ENCODE data around the gene ZNF319. TPM values are rescaled to one million over a fixed set of nuclear protein-coding genes. Genes with fewer than 3 reads are reported as not detected.

ZNF319 gene
- total and polyA plus RNA-seq, 7 donors = 2.0 to 8.8 (median 6.6) TPM

DNA sequence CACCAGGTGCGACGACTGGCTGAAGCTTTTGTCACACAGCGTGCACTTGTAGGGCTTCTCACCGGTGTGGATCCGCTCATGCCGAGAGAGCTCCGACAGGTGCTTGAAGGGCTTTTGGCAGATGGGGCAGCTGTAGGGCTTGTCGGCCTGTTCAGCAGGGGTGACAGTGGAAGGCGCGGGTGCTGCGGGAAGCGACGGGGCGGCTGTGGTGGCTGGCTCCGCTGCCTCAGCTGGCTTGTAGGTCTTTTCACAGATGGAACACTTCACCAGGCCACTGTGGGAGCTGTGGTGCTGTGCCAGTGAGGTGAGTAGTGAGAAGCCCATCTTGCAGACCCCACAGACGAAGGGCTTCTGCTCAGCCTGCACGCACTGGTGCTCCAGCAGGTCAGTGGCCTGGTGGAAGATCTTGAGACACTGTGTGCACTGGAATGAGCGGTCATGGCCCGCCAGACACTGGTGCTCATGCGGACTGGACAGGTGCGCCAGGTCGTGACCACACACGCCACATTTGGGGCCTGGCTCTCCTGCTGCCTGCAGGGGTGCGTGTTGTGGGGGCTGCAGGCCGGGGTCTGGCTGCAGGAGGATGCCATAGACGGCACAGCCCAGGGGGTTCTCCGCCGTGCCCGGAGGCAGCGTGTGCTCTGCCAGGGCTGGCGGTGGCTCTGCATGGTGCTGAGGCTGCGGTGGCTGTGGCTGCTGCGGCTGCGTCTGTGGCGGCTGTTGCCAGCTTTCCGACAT lies 2.8 kb downstream of the ZNF319 start:
- intact Hi-C loops (cut with DNase I) = loop anchor here in 1 of 2 donors (2.0 kb wide), 1 partner anchor 97 kb away; no protein-coding TSS in a partner anchor
- Histone ChIP-seq H3K27me3 (ENCODE audit: insufficient read depth in 3 of 3, low read length in 2 of 3) (no peaks in the 10 kb centered on the region), H3K4me1 (peaks cover 7% of the 10 kb centered on the region), H3K9me3 (no peaks in the 10 kb centered on the region), H3K27ac (no peak overlapping the region), H3K4me3 (no peak overlapping the region), H3K36me3 (ENCODE audit: insufficient read depth in 1 of 2, low read depth in 1 of 2) (peaks cover 0 to 39% of the 10 kb centered on the region in 2 donors)
- WGBS, 3 donors = 89 to 92% (median 91%) methylated on average over 36 of the region's 36 CpGs
- TF ChIP-seq, protein P1, sequence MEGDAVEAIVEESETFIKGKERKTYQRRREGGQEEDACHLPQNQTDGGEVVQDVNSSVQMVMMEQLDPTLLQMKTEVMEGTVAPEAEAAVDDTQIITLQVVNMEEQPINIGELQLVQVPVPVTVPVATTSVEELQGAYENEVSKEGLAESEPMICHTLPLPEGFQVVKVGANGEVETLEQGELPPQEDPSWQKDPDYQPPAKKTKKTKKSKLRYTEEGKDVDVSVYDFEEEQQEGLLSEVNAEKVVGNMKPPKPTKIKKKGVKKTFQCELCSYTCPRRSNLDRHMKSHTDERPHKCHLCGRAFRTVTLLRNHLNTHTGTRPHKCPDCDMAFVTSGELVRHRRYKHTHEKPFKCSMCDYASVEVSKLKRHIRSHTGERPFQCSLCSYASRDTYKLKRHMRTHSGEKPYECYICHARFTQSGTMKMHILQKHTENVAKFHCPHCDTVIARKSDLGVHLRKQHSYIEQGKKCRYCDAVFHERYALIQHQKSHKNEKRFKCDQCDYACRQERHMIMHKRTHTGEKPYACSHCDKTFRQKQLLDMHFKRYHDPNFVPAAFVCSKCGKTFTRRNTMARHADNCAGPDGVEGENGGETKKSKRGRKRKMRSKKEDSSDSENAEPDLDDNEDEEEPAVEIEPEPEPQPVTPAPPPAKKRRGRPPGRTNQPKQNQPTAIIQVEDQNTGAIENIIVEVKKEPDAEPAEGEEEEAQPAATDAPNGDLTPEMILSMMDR (IDR thresholded peaks at IDR 0.05) = no peak
- no peak for DNase-seq
- no peak for ATAC-seq

DNA sequence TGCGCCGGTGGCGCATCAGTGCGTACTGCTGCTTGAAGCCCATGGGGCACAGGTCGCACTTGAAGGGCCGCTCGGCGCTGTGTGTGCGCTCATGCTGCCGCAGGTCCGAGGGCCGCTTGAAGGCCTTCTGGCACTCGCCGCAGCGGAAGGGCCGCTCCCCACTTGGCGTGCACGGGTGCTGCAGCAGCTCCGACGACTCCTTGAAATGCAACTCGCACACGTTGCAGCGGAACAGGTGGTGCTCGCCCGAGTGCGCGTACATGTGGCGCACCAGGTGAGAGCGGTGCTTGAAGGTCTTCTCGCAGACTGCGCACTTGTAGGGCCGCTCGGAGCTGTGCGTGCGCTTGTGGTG lies 3.3 kb downstream of the ZNF319 start:
- TF ChIP-seq, protein P1 (IDR thresholded peaks at IDR 0.05) = no peak
- no peak for ATAC-seq
- intact Hi-C loops (cut with DNase I) = no loop called here
- Histone ChIP-seq H3K4me1 (peaks cover 7% of the 10 kb centered on the region), H3K27ac (no peak overlapping the region), H3K36me3 (ENCODE audit: insufficient read depth in 1 of 2, low read depth in 1 of 2) (peaks cover 0 to 34% of the 10 kb centered on the region in 2 donors), H3K9me3 (no peaks in the 10 kb centered on the region), H3K4me3 (no peak overlapping the region), H3K27me3 (ENCODE audit: insufficient read depth in 3 of 3, low read length in 2 of 3) (no peaks in the 10 kb centered on the region)
- DNase-seq = no peak
- 95 to 96% (median 96%) methylated on average over 35 of the region's 35 CpGs for WGBS, 3 donors

DNA sequence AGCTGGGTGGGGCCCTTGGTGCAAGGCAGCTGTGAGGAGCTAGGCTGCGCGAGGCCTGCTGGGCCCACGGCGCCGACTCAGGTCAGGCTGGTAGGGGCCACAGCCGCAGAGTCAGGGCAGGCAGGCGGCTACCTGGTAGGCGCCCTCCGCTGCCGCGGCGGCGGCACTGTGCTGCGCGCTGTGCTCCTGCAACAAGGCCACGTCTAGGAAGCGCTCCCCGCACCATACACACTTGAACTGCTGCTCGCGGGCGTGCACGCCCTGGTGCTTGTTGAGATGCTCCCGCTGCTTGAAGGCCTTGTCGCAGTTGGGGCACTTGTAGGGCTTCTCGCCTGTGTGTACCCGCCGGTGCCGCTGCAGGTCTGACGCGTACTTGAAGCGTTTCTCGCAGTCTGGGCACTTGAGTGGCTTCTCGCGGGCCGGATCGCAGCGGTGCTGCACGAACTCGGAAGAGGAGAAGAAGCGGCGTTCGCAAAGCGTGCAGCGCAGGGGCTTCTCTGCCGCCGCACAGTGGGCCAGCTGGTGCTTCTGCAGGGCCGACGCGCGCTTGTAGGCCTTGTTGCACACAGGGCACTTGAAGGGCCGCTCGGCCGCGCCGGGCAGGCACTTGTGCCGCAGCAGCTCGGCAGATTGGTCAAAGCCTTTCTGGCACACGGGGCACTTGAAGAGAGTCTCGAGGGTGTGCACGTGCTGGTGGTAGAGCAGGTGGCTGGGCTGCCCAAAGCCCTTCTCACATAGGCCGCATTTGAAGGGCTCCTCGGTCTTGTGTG lies 3.9 kb downstream of the ZNF319 start:
- Histone ChIP-seq H3K27me3 (ENCODE audit: insufficient read depth in 3 of 3, low read length in 2 of 3) (no peaks in the 10 kb centered on the region), H3K9me3 (no peaks in the 10 kb centered on the region), H3K4me3 (no peak overlapping the region), H3K27ac (no peak overlapping the region), H3K4me1 (peaks cover 7% of the 10 kb centered on the region), H3K36me3 (ENCODE audit: insufficient read depth in 1 of 2, low read depth in 1 of 2) (peaks cover 0 to 34% of the 10 kb centered on the region in 2 donors)
- ATAC-seq (no peak), DNase-seq (no peak)
- 96% methylated on average over 62 of the region's 62 CpGs for WGBS, 3 donors
- TF ChIP-seq, protein P1 (IDR thresholded peaks at IDR 0.05) = no peak
- intact Hi-C loops (cut with DNase I) = no loop called here

DNA sequence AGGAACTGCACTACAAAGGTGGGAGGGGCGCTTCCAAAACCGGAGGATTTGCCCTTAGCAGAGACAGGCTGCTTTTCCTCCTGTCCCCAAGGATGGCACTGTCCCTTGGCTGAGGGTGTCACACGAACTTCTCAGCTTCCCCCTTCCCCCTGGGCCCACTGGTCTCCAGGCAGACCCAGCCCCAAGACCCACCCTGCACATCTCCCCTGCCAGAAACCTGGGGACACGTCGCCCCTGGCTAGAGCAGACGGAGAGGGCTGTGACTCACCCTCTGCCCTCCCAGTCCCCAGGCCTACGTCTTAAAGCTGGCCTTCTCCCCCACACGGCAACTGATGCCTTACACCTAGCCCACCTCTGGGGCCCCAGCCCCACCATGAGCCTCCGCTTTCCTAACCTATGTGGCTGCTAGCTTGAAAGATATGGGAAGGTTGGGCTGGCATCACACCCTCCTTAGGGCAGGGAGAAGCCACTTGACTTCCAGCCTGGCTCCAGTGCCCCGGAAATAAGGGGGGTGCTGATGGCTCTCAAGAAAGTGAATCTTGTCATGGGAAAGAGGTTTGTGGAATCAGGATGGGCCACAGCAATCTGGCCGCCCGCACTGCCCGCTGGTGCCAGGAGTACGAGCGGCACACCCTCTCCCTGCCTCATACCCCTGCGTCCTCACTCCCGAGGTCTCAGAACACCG lies 4.6 kb downstream of the ZNF319 start:
- no peaks in the 10 kb centered on the region for H3K27me3 ChIP-seq (ENCODE audit: insufficient read depth in 3 of 3, low read length in 2 of 3)
- peaks cover 7% of the 10 kb centered on the region for H3K4me1 ChIP-seq
- no peaks in the 10 kb centered on the region for H3K9me3 ChIP-seq
- 89 to 90% (median 89%) methylated on average over 15 to 18 of the region's 18 CpGs for WGBS, 3 donors
- H3K27ac ChIP-seq = no peak overlapping the region
- H3K36me3 ChIP-seq (ENCODE audit: insufficient read depth in 1 of 2, low read depth in 1 of 2) = peaks cover 0 to 34% of the 10 kb centered on the region in 2 donors
- H3K4me3 ChIP-seq = no peak overlapping the region
- TF ChIP-seq, protein P1 (IDR thresholded peaks at IDR 0.05) = no peak
- DNase-seq (no peak), ATAC-seq (no peak)
- intact Hi-C loops (cut with DNase I) = no loop called here

Data from psoas muscle (tissue), 8 donors.